Right ventricle myocardium superior (tissue), 1 donor: ENCODE results near the gene GALNT10. TPM values are rescaled to one million over a fixed set of nuclear protein-coding genes. Genes with fewer than 3 reads are reported as not detected.
A peak's percentile ranks its signal among the peaks of the same experiment; 100 is the strongest.
"Not testable (repeated sequence)": the region's sequence is repeated elsewhere in the genome, so short reads cannot be mapped to it uniquely, and the experiment has no call there.

Source experiments
- ATAC-seq: fragments of 200-7000 bp; cut with Tn5 transposase; one replicate; pipeline ENCODE4 v1.9.1; 2020; ENCODE audit warnings: mild to moderate bottlenecking; ENCODE audit not compliant: poor library complexity
- DNase-seq: peaks from one replicate; pipeline ENCODE4 v3.0.0-alpha.2; 2020
- intact Hi-C: fragments of 100-400 bp; cut with DNase I; formaldehyde crosslinking; loops from one replicate; pipeline ENCODE4 v1.11.2; 2022
- long read RNA-seq: library from polyadenylated mRNA; unstranded; transcript quantifications from one replicate; pipeline ENCODE4 v2.0.0, GENCODE V29; 2021
- total RNA-seq: library from RNA; stranded (reverse); fragmentation: NEBNext Ultra II Directional; extraction: Animal tissue kit (Norgen Biotek cat#: 25700); gene quantifications from one replicate; pipeline ENCODE4 v1.2.1, GENCODE V29; 2021
- donor health status: DM: no; HTN: yes; CAD: no; lungs with severe emphysema.

Gene GALNT10
- 12.3 TPM for total RNA-seq
- long read RNA-seq, full-length matches to known transcripts, result 4 of 14 reads
- long read RNA-seq, partial matches to known transcripts, result 9 of 14 reads
- long read RNA-seq, other reads (novel, unspliced or antisense), result 1 of 14 reads

DNA sequence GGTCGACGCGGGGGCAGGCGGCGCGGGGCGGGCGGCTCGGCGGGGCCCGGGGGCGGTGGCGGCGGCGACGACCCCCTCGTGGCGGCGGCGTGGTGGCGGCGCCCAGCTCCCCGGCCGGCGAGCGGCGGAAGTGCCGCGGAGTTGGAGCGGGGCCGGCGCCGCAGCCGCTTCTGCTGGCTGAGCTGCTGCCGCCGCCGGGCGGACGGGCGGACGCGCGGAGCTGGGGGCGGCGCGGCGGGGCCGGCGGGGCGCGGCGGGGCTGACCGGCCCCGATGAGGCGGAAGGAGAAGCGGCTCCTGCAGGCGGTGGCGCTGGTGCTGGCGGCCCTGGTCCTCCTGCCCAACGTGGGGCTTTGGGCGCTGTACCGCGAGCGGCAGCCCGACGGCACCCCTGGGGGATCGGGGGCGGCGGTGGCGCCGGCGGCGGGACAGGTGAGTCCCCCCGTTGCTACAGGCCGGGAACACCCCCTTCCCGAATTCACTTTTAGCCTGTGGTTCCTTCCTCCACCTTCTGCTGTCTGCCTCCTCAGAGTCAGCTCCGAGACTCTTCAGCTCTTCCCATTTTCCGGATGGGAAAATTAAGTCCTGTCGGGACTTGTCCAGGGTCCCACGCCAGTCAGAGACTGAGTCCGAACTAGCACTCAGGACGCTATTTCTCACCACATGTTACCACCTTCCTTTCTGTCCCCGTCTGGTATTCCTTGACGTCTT is at the start of gene GALNT10:
TSS of gene GALNT10 (plus strand) at position 139 of the 710 bp plus-strand sequence. CDS start at position 273, 134 bp downstream.
- intact Hi-C loops, result no loop called here
- ATAC-seq (peak; percentile 59), DNase-seq (peak; percentile 83)

DNA sequence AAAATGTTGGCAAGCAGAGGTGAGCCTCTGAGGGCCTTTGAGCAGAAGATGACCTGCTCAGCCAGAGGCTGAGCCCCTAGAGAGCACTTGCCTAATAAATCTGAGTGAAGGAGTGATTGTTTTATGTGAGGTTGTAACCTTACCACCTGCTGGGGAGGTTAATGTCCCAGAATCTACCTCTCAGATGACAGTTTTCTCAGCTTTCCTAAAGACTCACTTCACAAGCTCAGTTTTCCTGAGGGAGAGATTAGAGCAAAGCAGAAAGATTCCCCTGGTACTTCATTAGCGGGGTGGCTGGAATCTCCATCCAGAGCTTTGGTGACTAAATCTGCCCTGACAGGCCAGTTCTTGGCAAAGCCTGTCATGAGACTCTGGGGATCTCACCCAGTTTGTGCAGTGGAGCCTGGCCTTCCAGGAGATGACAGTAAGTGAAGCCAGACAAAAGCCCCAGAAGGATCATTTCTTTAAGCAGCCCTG is 48.8 kb upstream of the GALNT10 start:
- DNase-seq (no peak), ATAC-seq (no peak)
- intact Hi-C loops, result no loop called here

DNA sequence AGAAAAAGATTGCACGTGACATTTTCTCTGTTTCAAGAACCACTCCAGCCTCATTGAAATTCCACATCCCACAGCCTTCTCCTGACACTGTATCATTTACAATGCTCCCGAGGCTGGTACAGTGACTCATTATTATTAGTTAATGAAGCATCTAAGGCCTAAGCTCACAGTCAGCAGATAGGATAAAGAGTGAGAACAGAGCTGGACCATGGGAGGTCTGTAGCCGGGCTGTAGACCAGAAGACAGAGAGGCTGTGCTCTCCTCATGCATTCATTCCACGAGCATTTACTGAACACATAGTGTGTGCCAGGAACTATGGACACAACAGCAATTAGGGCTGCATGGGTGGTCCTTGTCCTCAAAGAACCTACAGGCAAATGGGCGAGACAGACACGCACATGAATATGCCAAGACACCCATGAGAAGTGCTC is 47.3 kb upstream of the GALNT10 start:
- intact Hi-C loops, result no loop called here
- DNase-seq (no peak), ATAC-seq (no peak)

GRCh38 chr5:154145268-154145667 is 45.3 kb upstream of the GALNT10 start:
- DNase-seq (no peak), ATAC-seq (no peak)
- intact Hi-C loops, result no loop called here

DNA sequence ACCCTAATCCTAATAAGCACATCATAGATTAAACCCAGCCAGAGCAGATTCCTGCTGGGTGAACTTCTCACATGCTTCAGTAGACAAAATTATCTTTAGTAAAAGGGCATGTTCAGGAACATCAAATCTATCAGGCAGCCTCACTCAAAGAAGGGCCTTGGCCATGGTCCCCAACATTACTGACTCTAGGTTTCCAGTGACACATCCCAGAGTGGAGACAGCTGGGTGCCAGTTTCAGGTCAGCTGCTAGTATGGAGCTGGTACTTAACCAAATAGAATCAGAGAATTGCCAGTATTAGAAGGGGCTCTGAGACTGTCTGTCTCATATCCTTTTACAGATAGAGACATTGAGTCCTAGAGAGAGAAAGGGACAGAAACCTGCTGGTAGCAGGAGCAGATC is 44.1 kb upstream of the GALNT10 start:
- peak; percentile 86 for ATAC-seq

GRCh38 chr5:154147666-154148065 is 42.9 kb upstream of the GALNT10 start:
- no peak for DNase-seq
- intact Hi-C loops, result no loop called here
- no peak for ATAC-seq

More for the DNA sequence above, 44.1 kb upstream of the GALNT10 start:
- intact Hi-C loops, result no loop called here
- peak; percentile 46 for DNase-seq

DNA sequence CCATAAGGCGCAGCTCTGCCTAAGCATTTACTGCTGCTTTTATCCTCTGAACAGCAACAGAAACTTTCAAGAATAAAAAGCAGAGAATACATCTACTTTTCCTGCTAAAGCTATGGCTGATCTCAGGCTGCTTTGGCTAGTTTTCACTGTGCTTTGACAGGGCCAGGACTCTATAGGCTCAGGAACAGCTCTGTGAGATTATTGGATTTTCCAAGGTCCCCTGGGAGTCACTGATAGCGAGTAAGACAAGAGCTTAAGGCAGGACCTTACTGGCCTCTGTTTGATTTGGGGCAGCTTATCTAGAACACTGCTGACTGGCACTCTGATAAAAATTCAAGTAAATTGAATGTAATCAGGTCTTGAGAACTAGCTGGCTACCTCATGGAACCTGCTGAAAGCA is 40.1 kb upstream of the GALNT10 start:
- ATAC-seq, DNase-seq, intact Hi-C loops: not testable (repeated sequence)

DNA sequence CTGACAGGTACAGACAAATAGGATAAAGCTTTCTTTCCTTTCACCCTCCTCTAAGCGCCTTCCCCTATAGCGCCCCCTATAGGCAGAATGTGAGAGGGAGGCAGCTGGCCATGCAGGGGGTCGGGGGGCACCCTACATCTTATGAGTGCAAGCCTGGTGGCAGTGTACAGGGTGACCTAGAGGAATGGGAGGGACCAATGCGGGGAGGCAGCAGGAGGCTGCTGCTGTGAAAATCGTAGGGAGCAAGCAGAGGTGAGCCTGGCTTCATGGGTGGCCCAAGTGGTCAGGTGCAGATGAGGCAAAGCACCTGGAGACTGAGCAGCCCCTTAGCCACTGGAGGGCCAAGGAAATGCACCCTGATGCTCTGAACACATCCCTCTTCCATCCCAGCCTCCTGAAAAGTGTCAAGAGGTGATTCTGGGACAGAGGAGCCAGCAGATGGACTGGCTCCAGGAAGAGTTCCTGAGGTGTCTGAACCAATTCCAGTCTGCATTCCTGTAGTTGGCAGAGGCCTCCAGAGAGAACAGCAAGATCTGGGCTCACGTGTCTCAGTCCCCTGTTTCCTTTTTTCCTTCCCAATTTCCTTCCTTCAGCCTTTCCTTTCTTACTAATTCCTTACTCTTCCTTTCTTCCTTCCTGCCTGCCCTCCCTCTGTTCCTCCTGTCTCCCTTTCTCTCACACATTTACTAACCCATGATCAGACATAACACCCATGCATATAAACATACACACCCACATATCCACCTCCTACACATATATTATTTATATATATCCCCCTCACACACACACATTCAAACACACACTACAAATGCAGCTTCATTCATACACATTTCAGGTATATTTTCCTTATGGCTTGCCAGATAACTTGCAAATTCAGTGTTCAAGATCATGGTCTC is 32.8 kb upstream of the GALNT10 start:
- intact Hi-C loops, result no loop called here
- DNase-seq, result no peak
- peak; percentile 74 for ATAC-seq

DNA sequence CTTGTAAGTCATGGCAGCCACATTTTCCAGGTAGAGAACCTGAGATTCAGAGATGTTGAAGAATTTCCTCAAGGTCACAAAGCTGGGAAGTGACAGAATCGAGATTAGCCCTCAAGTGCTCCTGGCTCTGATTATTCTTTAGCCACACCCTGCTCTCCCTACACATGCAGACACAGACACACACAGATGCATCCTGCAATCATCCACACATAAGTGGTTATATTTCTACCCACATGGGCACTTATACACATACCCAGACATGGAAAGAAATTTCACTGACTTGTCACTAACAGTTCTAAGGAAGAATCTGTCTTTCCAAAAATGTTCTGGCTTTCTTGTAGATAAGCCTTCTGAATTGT is 32.2 kb upstream of the GALNT10 start:
- no peak for ATAC-seq
- DNase-seq, result no peak
- intact Hi-C loops, result no loop called here

GRCh38 chr5:154159343-154159742 is 31.2 kb upstream of the GALNT10 start:
- ATAC-seq, result no peak
- DNase-seq, result no peak
- intact Hi-C loops, result no loop called here

- intact Hi-C loops, result no loop called here
- ATAC-seq (peak; percentile 45), DNase-seq (no peak)
These were observed 27.9 kb upstream of the GALNT10 start for GRCh38 chr5:154162539-154163151.

GRCh38 chr5:154163327-154164248 is 26.9 kb upstream of the GALNT10 start:
- ATAC-seq (no peak), DNase-seq (no peak)
- intact Hi-C loops, result no loop called here

- ATAC-seq, result no peak
- intact Hi-C loops, result no loop called here
- no peak for DNase-seq
These were observed 26.3 kb upstream of the GALNT10 start for GRCh38 chr5:154164249-154164581.

GRCh38 chr5:154165886-154166285 is 24.6 kb upstream of the GALNT10 start:
- ATAC-seq, result no peak
- intact Hi-C loops, result no loop called here
- no peak for DNase-seq

DNA sequence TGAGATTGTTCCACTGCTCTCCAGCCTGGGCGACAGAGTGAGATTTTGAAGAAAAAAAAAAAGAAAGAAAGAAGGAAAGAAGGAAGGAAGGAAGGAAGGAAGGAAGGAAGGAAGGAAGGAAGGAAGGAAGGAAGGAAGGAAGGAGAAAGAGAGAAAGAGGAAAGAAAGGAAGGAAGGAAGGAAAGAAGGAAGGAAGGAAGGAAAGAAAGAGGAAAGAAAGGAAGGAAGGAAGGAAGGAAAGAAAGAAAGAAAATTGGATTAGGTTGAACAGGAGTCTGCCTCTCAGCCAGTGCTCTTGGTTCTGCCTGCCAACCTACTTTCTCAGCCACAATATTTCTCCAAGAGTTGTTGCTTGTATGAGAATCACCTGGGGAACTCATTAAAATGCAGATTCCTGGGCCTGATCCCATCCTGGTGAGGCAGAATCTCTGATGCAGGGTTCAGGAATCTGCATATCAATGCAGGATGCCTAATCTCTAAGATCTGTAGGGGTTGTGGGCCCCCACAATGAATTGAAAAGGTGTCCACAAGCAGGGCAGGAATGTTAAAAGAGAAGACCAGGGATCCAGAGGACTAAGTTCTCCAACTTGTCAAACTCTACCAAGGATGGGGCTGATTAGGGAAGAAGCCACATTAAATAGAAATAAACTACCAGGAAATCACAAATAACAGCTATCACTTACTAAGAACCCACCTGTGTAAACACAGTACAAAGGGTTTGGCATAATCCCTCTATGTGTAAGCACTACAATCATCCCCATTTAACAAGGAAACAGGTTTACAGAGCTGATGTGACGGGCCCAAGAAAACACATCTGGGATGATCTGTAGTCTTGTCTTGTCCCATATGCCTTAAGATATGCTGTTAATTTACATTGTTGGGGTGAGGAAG is 23.4 kb upstream of the GALNT10 start:
- no peak for DNase-seq
- intact Hi-C loops, result no loop called here
- no peak for ATAC-seq

DNA sequence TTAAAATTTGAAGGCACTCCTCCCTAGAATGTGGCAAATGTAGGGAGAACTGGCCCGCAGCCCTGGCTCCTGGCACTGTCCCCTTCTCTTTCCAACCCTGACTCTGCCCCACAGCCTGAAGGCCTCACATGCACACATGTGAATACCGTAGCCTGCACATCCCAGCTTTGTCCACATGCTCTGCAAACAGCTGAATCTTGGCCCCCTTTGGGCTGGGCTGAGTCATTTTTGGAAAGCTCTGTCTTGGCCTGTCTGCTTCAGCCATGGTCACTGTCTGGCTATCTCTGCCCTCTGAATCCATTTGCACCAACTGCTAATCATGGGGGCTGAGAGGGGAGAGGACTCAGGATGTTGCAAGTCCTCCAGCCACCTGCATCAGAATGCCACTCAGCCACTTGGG is 22.1 kb upstream of the GALNT10 start:
- peak; percentile 59 for ATAC-seq
- intact Hi-C loops, result no loop called here
- no peak for DNase-seq

DNA sequence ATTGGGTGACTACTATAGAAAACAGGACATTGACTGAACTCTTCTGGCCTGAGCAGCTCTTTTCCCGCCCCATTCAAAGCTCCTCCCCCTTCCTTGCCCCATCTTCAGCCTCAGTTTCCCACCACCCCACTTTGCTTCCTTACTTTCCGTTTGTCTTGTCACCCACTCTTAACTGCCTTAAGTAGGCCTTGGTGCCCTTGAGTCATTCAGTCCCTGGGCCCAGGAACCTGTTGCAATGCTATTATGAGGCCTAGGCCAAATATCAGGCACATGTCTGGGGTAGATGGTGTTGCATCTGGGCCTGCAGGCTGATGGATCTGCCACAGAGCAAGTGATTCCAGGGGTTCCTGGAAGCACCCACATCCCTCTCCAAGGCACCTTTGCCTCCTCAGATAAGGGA is 17.7 kb upstream of the GALNT10 start:
- ATAC-seq (no peak), DNase-seq (no peak)
- intact Hi-C loops, result loop anchor here (10.0 kb wide), 1 partner anchor 198 kb away; no protein-coding TSS in a partner anchor
